Panc1 (cell line): ENCODE results near the gene XBP1.

Experiments used
- POLR2AphosphoS5 ChIP-seq: IDR thresholded peaks from 2 replicates; pipeline ENCODE4 v1.6.1; 2012; ENCODE audit warnings: mild to moderate bottlenecking, low read depth, low read length, moderate library complexity
- TF ChIP-seq, protein P1 (sequence below): fragments of 450-650 bp; IDR thresholded peaks from 2 replicates; pipeline ENCODE4 v1.5.1; 2017; ENCODE audit warnings: mild to moderate bottlenecking

DNA sequence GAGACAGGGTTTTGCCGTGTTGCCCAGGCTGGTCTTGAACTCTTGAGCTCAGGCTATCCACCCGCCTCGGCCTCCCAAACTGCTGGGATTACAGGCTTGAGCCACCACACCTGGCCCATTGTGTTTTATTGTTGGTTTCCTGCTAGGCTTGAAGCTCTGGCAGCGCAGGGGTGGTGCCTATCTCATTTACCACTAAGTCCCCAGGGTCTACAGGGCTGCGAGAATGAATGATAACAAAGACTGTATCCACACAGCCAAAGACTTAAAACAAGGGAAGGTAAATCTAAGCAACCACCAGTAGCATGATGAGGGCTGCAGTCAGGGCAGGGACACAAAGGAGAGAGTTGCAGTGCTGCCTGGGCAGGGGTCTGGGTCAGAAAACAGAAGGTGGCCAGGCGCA lies 37.3 kb upstream of the XBP1 start:
- TF ChIP-seq, protein P1, sequence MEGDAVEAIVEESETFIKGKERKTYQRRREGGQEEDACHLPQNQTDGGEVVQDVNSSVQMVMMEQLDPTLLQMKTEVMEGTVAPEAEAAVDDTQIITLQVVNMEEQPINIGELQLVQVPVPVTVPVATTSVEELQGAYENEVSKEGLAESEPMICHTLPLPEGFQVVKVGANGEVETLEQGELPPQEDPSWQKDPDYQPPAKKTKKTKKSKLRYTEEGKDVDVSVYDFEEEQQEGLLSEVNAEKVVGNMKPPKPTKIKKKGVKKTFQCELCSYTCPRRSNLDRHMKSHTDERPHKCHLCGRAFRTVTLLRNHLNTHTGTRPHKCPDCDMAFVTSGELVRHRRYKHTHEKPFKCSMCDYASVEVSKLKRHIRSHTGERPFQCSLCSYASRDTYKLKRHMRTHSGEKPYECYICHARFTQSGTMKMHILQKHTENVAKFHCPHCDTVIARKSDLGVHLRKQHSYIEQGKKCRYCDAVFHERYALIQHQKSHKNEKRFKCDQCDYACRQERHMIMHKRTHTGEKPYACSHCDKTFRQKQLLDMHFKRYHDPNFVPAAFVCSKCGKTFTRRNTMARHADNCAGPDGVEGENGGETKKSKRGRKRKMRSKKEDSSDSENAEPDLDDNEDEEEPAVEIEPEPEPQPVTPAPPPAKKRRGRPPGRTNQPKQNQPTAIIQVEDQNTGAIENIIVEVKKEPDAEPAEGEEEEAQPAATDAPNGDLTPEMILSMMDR: no peak
- no peak for TF ChIP-seq POLR2AphosphoS5
